Measurements from ENCODE around the gene TMEM178A.

DNA sequence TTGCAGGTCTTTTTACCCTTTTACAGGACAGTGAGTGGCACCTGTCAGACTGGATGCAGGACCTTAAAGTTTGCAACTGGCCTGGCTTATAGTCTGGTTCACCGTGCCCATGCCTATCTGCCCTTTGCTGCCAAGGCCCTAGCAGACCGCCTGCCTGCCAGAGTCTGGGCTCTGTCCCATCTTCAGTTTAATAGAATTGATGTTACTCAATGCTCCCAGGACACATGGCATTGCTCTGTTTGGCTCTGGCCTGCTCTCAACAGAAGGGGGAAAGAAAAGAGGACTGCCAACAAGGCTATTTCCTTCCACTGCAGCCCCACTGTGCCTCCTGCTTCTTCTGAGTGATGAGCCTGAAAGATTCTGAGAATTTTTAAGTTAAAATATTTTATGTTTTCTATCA, 25.6 kb upstream of the TMEM178A start:
- TF ChIP-seq POLR2A (IDR thresholded peaks at IDR 0.05) = no peak
- TF ChIP-seq, protein P1, sequence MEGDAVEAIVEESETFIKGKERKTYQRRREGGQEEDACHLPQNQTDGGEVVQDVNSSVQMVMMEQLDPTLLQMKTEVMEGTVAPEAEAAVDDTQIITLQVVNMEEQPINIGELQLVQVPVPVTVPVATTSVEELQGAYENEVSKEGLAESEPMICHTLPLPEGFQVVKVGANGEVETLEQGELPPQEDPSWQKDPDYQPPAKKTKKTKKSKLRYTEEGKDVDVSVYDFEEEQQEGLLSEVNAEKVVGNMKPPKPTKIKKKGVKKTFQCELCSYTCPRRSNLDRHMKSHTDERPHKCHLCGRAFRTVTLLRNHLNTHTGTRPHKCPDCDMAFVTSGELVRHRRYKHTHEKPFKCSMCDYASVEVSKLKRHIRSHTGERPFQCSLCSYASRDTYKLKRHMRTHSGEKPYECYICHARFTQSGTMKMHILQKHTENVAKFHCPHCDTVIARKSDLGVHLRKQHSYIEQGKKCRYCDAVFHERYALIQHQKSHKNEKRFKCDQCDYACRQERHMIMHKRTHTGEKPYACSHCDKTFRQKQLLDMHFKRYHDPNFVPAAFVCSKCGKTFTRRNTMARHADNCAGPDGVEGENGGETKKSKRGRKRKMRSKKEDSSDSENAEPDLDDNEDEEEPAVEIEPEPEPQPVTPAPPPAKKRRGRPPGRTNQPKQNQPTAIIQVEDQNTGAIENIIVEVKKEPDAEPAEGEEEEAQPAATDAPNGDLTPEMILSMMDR (IDR thresholded peaks at IDR 0.05) = no peak
